Stimulated activated memory B cell treated with anti-CD40 and anti-IgM and Interleukin-4, amounts not matched to agents 10 μg/mL and 1 μg/mL and 100 μg/mL, for 72 hours (primary cell): Measurements from ENCODE around the gene TIMM44.

ENCODE experiments used
- ATAC-seq: fragments of 150-1000 bp; cut with Tn5 transposase; 2 replicates; pipeline ENCODE4 v1.10.0; 2021
- H3K27ac Mint-ChIP-seq: one replicate; pipeline ENCODE4 v1.8.0; 2022; ENCODE audit warnings: mild to moderate bottlenecking, mixed read lengths
- H3K27me3 Mint-ChIP-seq: one replicate; pipeline ENCODE4 v1.8.0; 2022; ENCODE audit warnings: mixed read lengths
- H3K36me3 Mint-ChIP-seq: one replicate; pipeline ENCODE4 v1.8.0; 2022; ENCODE audit warnings: mixed read lengths
- H3K4me1 Mint-ChIP-seq: one replicate; pipeline ENCODE4 v1.8.0; 2022; ENCODE audit warnings: mixed read lengths
- H3K4me3 Mint-ChIP-seq: one replicate; pipeline ENCODE4 v1.8.0; 2022; ENCODE audit warnings: mild to moderate bottlenecking, moderate library complexity, mixed read lengths
- H3K9me3 Mint-ChIP-seq: one replicate; pipeline ENCODE4 v1.8.0; 2022; ENCODE audit warnings: mixed read lengths

Gene TIMM44

GRCh38 chr19:7879836-7880235 lies 63.6 kb downstream of the TIMM44 start:
- Mint-ChIP-seq H3K27ac (no peak overlapping the region), H3K4me3 (no peak overlapping the region), H3K4me1 (no peaks in the 10 kb centered on the region), H3K36me3 (no peaks in the 10 kb centered on the region), H3K27me3 (peaks cover 12% of the 10 kb centered on the region), H3K9me3 (peaks cover 3% of the 10 kb centered on the region)
- no peak for ATAC-seq

- no peak for ATAC-seq
- Mint-ChIP-seq H3K27me3 (peaks cover 17% of the 10 kb centered on the region), H3K36me3 (no peaks in the 10 kb centered on the region), H3K9me3 (peaks cover 3% of the 10 kb centered on the region), H3K27ac (no peak overlapping the region), H3K4me1 (no peaks in the 10 kb centered on the region), H3K4me3 (no peak overlapping the region)
Measured at GRCh38 chr19:7879111-7879807, 64.2 kb downstream of the TIMM44 start.

GRCh38 chr19:7877249-7877836 lies 66.1 kb downstream of the TIMM44 start:
- H3K4me1 Mint-ChIP-seq = peaks cover 11% of the 10 kb centered on the region
- H3K9me3 Mint-ChIP-seq = peaks cover 3% of the 10 kb centered on the region
- peaks cover 30% of the 10 kb centered on the region for H3K27me3 Mint-ChIP-seq
- no peak overlapping the region for H3K27ac Mint-ChIP-seq
- no peaks in the 10 kb centered on the region for H3K36me3 Mint-ChIP-seq
- no peak for ATAC-seq
- H3K4me3 Mint-ChIP-seq = no peak overlapping the region
